NCI-H146 (cell line): Measurements from ENCODE around the gene GCNT1.
"Not testable (repeated sequence)": the region's sequence is repeated elsewhere in the genome, so short reads cannot be mapped to it uniquely, and the experiment has no call there.

Experiments
- DNase-seq: peaks from one replicate; lab custom pipeline; 2025; lab: John Stamatoyannopoulos, UW

GCNT1 gene

DNA sequence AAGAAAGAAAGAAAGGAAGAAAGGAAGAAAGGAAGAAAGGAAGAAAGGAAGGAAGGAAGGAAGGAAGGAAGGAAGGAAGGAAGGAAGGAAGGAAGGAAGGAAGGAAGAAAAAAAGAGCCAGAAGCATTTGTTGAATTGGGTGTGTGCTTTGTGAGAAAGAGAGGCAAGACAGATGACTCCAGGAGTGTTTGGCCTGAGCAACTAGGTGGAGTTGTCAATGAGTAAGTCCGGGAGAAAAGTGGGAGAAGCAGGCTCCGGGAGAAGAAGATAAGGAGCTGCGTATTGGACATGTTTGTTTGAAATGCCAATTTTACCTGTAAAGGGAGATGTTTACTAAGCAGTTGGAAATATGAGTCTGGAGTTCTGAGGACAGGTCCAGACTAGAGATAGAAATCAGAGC is 15.1 kb upstream of the GCNT1 start:
- DNase-seq, result no peak

DNA sequence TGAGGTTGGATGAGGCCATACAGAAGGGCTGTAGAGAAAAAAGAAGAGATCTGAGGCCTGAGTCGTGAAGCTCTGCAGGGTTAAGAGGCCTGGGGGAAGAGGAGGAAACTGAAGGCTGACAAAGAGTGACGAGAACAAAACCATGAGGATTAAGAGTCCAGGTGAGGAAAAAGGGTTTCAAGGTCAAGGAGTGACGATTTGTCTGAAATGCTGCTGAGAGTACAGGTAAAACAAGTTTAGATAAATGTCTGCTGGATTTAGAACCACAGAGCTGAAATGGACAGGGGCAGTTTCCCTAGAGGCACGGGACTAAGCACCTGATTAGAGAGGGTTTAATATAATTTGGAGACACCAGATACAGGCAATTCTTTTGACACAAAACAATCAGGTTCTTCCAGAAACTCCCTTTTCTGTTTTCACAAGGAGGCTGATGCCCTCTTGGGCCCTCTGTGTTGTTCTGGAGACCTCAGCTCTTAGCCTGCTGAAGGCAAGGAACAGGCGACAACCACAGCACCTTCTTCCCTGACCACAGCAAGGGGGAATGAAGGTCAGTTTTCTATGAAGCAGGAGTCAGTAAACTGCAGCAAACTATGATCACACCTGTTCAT is 14.6 kb upstream of the GCNT1 start:
- no peak for DNase-seq

DNA sequence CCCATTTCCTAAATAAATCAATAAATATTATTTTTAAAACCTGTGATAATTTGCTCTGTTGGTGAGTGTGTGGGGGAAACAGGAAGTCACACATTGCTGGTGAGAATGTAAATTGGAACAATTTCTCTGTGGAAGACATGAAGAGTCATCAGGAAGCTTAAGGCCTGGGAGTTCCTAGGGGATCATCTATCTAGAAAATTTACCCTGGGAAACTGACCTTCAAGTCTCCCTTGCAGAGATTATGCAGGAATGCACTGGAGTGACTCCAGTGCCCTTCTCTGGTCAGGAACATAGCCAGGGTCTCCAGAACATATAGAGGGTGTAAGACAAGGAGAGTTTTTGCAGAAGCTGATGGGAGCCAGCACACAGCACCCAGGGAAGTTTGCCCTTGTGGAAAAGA is 13.0 kb upstream of the GCNT1 start:
- no peak for DNase-seq

DNA sequence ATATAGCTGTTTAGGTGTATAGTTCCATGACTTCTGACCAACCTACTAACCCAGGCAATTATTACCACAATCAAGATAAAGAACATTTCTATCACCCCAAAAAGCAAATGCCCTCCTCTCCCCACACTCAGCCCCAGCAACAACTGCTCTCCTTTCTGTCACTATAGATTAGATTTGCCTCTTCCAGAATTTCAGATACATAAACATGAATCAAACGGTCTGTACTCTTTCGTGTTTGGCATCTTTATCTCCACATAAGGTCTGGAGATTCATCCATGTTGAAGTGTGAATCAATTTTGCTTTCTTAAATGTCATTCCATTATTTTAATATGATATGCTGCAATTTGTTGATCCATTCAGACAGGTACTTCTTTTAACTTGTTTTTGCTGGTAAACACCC is 10.5 kb upstream of the GCNT1 start:
- DNase-seq, result no peak

DNA sequence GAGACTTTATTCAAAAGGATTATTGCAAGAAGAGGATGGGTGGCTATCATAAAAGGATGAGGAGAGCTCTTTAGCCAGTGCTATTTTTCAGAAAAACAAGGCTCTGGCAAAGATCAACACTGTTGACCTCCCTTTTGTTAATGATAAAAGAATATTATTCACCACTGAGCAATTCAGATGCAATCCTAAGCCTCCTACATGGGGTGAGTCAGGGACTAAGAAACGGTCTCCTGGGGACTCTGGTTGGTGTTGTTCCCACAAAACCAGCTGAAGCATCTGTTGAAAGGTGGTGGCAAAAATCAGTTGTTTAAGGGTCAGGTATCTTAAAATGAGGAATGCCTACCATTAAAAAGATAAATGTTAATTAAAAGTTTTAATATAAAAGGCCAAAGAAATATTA is 7.7 kb upstream of the GCNT1 start:
- DNase-seq, result no peak

DNA sequence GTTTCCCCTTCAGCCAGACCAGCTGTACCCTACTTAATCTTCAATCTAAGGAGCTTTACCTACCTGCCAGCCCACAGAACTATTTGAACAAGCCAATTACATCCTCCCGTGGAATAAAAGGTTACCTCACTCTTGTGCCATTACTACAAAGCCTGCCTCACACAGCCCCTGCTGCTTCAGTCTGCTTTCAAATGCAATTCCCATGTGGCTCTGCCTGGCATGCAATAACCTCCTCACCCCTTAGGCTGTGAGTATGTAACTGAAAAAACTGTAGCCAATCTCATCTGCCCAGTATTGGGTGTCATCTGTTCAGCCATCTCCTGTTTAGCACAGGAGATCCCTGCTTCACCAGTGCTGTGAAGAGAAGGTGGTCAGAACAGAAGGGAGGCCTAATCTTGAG is 6.1 kb upstream of the GCNT1 start:
- DNase-seq, result peak; percentile 28

DNA sequence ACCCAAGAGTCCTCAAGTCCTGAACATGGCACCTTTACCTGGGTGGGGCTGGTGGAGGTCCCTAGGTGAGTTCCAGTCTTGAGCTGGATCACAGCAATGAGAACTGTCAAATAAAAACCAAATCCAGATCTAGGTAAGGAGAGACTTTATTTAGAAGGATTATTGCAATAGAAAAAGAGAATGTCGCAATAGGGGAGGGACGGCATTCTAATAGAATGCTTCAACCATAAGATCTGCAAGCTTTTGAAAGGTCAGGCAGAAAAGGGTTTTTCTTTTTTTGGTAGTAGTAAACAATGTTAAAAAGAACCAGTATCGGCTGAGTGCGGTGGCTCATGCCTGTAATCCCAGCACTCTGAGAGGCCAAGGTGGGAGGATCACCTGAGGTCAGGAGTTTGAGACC is 5.2 kb upstream of the GCNT1 start:
- DNase-seq, result no peak

DNA sequence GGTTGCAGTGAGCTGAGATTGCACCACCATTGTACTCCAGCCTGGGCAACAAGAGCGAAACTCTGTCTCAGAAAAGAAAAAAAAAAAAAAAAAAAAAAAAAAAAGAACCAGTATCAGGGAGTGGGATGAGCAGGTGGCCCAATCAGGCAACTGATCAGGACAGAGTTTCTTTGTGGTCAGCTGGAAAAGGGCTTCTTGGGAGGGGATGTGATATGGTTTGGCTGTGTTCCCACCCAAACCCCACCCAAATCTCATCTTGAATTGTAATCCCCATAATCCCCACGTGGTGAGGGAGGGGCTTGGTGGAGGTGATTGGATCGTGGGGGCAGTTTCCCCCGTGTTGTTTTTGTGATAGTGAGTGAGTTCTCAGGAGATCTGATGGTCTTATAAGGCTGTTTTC is 4.7 kb upstream of the GCNT1 start:
- DNase-seq, result no peak

DNA sequence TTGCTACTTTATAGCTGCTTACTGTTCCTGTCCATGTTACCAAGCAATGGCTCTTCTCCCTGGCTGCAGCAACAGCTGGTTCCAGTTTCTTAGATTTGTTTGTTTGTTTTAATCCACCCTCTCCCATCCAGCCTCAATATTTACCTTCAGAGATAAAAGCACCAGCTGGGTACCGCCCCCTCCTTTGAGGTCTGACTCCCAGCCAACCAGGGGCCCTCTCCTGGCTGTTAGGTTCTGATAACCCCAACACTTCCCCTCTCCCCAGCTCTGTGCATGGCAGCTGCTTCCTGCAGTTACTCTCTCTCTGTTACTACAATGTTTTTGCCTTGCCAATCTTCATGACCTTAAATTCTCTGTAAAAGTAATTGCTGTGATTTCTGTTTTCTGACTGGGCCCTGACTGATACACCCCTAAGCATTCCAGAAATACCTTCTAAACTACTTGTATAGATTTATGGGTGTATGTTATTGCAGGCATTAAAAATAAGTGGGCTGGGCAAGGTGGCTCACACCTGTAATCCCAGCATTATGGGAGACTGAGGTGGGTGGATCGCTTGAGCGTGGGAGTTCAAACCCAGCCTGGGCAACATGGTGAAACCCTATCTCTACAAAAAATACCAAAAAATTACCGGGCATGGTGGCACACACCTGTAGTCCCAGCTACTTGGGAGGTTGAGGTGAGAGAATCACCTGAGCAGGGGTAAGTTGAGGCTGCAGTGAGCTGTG is 2.6 kb upstream of the GCNT1 start:
- peak; percentile 92 for DNase-seq

DNA sequence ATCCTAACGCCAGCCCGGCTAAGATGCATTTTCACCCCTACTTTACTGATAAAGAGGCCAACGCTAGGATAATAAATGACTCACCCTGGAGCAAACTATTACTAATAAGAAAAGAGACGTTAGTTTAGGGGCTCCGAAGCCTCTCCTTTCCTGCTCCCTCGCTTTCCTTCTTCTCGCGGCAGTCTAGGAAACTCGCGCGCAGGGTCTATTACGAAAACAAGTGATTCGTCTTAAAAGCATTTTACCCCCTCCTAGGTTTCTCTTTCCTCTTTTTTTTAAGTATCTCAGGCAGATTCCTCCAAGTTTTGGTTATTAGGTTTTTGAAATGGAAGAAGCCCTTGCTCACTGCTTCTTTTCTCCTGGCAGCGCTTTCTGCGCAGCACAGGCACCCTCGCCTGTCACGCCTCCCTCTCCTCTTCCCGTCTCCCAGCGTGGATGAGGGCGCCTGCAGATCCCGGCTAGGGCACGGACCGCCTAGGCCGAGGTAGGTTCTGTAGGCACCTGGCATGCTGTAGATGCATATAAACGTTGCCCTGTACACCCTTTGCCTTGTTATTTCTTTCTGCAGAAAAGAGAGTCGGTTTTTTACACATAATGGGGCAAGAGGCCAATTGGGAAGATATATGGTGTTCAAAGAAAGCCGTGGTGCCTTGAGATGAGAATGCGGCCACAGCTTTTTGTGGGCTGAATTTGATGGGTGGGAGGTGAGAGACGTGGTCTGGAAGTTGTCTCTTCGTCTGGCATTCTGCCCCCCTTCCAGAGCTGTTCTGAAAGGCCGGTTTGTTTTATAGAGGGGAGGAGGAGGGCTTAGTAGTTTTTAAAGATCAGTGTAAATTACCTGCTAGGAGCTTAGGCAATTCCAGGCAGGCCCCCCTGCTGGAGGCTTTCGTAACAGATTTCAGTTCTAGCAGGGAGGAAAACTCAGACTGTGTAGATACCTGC is 983 bp downstream of the GCNT1 start:
- peak; percentile 41 for DNase-seq

DNA sequence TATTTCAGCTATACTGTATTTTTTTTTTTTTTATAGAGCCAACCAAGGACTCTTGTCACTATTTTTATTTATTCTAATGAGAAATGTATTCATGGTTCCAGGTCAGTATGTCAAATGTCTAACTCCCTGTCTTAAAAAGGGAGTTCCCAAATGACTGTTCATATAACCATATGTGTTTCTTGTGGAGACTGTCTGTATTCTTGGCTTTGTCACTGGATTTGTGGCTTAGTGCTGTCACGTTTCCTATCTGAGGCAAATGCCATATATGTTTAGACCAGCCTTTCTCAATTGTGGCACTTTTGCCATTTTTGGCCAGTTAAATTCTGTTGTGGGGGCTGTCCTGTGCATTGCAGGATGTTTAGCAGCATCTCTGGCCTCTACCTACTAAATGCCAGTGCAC is 3.1 kb downstream of the GCNT1 start:
- DNase-seq, result no peak

DNA sequence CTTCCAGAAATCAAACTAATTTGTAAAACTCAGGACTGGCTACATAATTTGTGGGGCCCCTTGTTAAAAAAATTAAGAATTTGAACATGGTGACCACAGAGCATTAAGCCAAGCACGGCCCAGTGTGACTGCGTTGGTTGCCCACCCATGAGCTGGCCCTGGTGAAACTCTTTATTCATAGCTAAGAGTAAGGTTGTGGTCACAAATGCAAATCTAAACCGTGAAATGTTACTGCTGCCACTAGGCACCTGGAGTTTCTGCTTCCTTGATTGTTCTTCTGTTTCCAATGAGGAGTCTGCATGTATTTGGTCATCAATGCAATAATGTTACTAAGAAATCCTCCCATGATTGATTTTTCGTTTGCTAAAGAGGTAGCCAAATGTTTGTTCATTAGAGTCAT is 4.2 kb downstream of the GCNT1 start:
- DNase-seq, result no peak

DNA sequence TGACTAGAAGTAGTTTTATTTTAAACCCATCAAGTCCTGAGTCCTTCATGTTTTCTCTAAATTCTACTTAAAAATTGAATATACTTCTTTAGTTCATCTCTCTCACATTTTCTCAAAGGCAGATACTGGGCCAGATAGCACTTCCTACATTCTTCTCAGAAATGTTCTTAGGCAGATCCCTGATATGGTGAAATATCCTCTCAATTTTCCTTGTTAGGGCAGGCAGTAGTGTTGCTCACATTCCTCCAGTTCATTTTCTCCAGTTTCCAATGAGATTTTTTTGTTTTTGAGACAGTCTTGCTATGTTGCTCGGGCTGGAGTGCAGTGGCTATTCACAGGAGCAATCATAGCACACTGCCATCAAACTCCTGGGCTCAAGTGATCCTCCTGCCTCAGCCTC is 5.7 kb downstream of the GCNT1 start:
- no peak for DNase-seq

DNA sequence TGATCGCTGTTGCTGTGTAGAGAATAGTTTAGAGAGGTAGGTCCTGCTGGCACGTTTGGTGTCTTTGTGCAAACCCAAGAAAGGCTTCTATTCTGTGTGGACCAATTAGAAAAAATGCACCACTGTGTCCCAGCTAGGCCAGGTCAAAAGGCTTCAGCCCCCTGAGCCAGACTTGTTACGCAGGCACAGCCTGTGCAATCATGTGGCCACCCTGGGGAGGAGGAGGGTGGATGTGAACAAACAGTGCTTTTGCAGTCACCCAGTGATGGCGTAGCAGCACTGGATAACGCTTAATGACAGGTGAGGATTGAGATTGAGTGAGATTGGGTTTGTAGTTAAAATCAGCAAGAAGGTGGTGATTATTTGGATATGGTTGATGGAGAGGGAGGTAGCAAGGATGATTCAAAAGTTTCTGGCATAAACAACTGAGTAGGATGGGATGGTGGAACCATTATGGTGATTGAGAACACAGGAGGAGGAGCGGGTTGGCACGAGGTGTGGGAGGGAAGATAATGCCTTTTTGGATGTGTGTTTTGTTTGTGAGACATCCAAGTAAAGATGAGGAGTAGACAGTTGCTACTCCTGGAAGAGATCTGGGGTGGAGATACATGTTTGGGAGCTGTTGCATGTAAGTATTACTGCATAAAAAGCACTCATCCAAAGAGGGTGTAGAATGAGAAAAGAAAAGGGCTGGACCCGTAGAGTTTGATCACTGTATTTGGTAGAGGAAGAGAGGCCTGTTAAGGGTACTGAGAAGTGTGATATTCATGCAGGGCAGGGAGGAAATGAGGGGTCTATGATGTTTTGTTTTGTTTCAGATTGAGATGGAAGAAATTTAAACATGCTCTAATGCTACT is 6.7 kb downstream of the GCNT1 start:
- no peak for DNase-seq

DNA sequence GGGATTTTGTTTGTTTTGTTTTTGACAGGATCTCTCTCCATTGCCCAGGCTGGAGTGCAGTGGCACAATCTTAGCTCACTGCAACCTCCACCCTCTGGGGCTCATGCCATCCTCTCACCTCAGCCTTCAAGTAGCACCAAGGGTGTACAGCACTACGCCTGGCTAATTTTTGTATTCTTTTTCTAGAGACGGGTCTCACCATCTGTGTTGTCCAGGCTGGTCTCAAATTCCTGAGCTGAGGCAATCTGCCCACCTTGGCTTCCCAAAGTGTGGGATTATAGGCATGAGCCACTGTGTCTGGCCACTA is 7.3 kb downstream of the GCNT1 start:
- no peak for DNase-seq

DNA sequence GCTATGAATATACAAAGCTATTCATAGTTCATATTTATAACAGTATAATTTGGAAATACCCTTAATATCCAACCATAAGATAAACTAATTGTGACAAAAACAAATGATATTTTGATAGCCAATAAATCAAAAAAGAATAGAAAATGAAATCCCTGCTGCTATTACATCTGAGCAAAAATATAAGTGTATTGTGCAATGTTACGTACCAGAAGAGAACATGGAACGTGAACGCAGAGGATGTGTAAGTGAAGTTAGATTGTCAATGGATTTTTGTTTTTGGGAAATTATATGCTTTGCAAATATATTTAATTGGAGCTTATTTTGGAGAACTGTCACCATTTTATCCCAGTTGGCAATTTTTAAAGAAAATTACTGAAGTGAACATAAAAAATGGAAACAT is 15.4 kb downstream of the GCNT1 start:
- DNase-seq, result no peak

DNA sequence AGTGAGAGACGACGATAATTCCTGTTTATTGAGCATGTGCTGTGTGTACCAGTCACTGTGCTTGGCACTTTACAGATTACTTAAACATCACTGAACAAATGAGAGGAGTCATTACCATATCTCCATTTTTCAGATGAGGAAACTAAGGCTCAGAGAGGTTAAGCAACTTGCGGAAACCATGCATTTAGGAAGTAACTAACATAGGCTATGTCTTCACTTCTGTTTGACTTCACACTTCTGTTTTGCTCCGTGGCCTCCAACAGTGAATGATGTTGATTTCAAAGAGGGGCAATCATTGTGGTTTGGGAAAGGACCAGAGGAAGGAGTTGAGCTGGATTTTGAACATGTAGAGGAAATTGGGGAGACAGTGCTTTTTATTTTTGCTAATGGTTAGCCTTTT is 16.7 kb downstream of the GCNT1 start:
- no peak for DNase-seq

DNA sequence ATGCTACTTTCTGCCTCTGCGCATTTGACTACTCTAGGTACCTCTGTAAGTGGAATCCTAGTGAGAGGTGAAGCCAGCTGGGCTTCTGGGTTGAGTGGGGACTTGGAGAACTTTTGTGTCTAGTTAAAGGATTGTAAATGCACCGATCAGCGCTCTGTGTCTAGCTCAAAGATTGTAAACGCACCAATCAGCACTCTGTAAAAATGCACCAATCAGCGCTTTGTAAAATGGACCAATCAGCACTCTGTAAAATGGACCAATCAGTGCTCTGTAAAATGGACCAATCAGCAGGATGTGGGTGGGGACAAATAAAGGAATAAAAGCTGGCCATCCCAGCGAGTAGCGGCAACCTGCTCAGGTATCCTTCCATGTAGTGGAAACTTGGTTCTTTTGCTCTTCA is 18.8 kb downstream of the GCNT1 start:
- DNase-seq, result not testable (repeated sequence)

DNA sequence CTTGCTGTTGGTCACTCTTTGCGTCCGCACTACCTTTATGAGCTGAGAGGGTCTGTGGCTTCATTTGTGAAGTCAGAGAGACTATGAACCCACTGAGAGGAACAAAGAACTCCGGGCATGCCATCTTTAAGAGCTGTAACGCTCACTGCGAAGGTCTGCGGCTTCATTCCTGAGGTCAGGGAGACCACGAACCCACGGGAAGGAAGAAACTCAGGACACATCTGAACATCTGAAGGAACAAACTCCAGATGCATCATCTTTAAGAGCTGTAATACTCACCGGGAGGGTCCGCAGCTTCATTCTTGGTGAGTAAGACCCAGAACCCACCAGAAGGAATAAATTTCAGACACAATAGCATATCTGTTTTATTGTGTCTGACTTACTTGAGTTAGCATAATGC is 19.2 kb downstream of the GCNT1 start:
- no peak for DNase-seq

DNA sequence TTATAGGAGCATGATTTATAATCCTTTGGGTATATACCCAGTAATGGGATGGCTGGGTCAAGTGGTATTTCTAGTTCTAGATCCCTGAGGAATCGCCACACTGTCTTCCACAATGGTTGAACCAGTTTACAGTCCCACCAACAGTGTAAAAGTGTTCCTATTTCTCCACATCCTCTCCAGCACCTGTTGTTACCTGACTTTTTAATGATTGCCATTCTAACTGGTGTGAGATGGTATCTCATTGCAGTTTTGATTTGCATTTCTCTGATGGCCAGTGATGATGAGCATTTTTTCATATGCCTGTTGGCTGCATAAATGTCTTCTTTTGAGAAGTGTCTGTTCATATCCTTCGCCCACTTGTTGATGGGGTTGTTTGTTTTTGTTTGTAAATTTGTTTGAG is 20.4 kb downstream of the GCNT1 start:
- not testable (repeated sequence) for DNase-seq

DNA sequence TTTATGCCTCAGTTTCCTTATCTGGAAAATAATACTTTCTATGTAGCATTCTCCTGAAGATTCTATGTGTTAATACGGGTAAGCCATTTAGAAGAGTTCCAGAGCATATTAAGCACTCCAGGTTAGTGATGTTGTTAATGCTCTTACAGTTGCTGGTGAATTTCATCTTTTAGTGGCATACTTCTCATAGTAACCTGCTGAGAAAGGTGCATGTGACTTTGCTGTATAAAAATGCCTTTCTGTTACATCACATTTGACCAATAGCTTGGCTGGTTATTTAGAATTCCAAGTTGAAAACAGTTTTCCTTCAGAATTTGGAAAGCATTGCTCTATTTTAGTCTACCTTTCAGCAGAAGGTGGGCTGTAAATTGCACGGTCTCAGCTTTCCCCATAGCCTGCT is 27.2 kb downstream of the GCNT1 start:
- no peak for DNase-seq

DNA sequence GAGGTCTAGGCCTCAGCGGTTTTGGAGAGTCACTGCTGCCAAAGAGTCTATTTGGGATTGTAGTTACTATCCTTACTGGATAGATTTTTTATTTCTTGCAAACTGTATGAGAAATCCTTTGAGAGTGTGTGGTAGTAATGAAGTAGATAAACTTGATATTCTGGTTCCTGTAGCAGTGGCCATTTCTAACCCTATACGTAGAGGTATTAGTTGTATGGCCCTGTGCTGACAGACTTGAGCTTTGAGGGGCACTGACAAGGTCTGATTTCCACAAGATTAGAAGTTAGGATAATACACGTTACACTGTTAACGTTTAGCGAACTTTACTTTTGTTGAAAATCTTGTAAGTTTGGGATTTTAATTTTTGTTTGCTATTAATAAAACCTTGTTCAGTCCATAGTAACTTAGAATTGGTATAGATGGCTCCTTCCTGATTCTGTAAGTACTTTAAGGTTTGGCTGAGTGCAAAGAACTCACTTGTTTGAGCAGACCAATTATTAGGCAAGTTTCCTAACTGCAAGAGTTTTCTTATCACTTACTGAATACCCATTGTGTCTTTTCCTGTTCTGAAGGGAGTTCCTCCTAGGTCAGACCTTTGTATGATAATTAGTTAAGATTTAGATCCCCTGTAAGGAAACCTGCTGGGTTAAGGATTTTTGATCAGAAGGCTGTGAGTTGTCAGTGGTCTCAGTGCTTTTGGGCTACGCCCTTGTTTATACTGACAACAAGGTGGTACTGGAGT is 31.4 kb downstream of the GCNT1 start:
- no peak for DNase-seq
